B cell (primary cell): Measurements from ENCODE around the gene ST6GALNAC3. TPM values are rescaled to one million over a fixed set of nuclear protein-coding genes. Genes with fewer than 3 reads are reported as not detected.

Experiments used
- ATAC-seq: fragments of 200-7000 bp; cut with Tn5 transposase; one replicate; pipeline ENCODE4 v1.10.0; 2021; ENCODE audit warnings: low read depth, mild to moderate bottlenecking, moderate number of reproducible peaks, moderate library complexity
- CTCF ChIA-PET: fragments of 350-600 bp; sonication (Branson Sonifier 250); formaldehyde crosslinking; loops from one replicate; lab custom pipeline; 2021; ENCODE audit warnings: antibody characterized with exemption, inconsistent platforms; lab: Charles Lee
- POLR2A ChIA-PET: fragments of 350-600 bp; sonication (Branson Sonifier 250); formaldehyde crosslinking; loops from one replicate; lab custom pipeline; 2021; ENCODE audit warnings: antibody characterized with exemption; lab: Charles Lee
- DNase-seq: peaks from one replicate; pipeline ENCODE4 v3.0.0; 2013
- H2AFZ ChIP-seq: 2 replicates; pipeline ENCODE4 v1.6.1; 2012; ENCODE audit warnings: mild to moderate bottlenecking, low read depth, low read length; ENCODE audit not compliant: insufficient read depth, poor library complexity, severe bottlenecking
- H3K27ac ChIP-seq, 2 donors: 1 replicate in 1 of 2; 2 replicates in 1 of 2; pipeline ENCODE4 v1.5.1; 2012 to 2013; ENCODE audit warnings: low read length in 2 of 2, mild to moderate bottlenecking in 2 of 2, moderate library complexity in 1 of 2
- H3K27me3 ChIP-seq, 4 experiments: fragments of 200-600 bp in 1 of 4; sonication (generic) in 1 of 4; replicated peaks in 1 of 4; 1 replicate in 2 of 4; 2 replicates in 2 of 4; pipeline versions ENCODE4 v1.6.1 to v1.7.0; 2013 to 2016; ENCODE audit warnings: low read length in 3 of 4, mild to moderate bottlenecking in 2 of 4, mixed read lengths in 1 of 4, moderate library complexity in 1 of 4; ENCODE audit not compliant: insufficient read depth in 4 of 4, control insufficient read depth in 3 of 4; ENCODE audit errors: control extremely low read depth in 1 of 4
- H3K36me3 ChIP-seq, 2 experiments: replicated peaks in 1 of 2; 1 replicate in 1 of 2; 2 replicates in 1 of 2; pipeline versions ENCODE4 v1.6.1 to v1.7.1; 2013; ENCODE audit warnings: low read length in 1 of 2; ENCODE audit not compliant: insufficient read depth in 2 of 2, control insufficient read depth in 1 of 2; ENCODE audit errors: control extremely low read depth in 1 of 2, extremely low read depth in 1 of 2
- H3K4me1 ChIP-seq, 2 donors: fragments of 200-600 bp in 1 of 2; sonication (generic) in 1 of 2; 1 replicate in 1 of 2; 2 replicates in 1 of 2; pipeline versions ENCODE4 v1.5.1 to v1.6.1; 2013 to 2017; ENCODE audit warnings: low read length in 2 of 2; ENCODE audit not compliant: control insufficient read depth in 2 of 2, insufficient read depth in 2 of 2
- H3K4me2 ChIP-seq: replicated peaks from 2 replicates; pipeline ENCODE3; 2012; ENCODE audit warnings: mild to moderate bottlenecking, low read depth, low read length; ENCODE audit not compliant: poor library complexity, severe bottlenecking
- H3K4me3 ChIP-seq, 5 experiments: fragments of 200-600 bp in 1 of 5; sonication (generic) in 1 of 5; 1 replicate in 3 of 5; 2 replicates in 2 of 5; pipeline versions ENCODE4 v1.5.1 to v1.7.0; 2011 to 2016; ENCODE audit warnings: low read length in 4 of 5, mild to moderate bottlenecking in 4 of 5, low read depth in 2 of 5, control low read depth in 1 of 5, moderate library complexity in 1 of 5; ENCODE audit not compliant: insufficient read depth in 1 of 5; ENCODE audit errors: control extremely low read depth in 1 of 5, extremely low read depth in 1 of 5
- H3K79me2 ChIP-seq: fragments of 200-600 bp; sonication (generic); one replicate; pipeline ENCODE4 v1.6.0; 2016; ENCODE audit warnings: low read length; ENCODE audit not compliant: control insufficient read depth, insufficient read depth
- H3K9ac ChIP-seq: fragments of 200-600 bp; sonication (generic); 2 replicates; pipeline ENCODE4 v1.6.1; 2017; ENCODE audit warnings: mild to moderate bottlenecking, low read length, moderate library complexity
- H3K9me3 ChIP-seq, 3 donors: one replicate each; pipeline versions ENCODE4 v1.6.1 to v1.7.1; 2013; ENCODE audit warnings: low read length in 2 of 3; ENCODE audit not compliant: control insufficient read depth in 2 of 3, insufficient read depth in 1 of 3; ENCODE audit errors: control extremely low read depth in 1 of 3
- H4K20me1 ChIP-seq: 2 replicates; pipeline ENCODE4 v1.6.0; 2012; ENCODE audit warnings: mild to moderate bottlenecking, low read length; ENCODE audit not compliant: insufficient read depth, control insufficient read depth, poor library complexity, severe bottlenecking
- H3K27ac Mint-ChIP-seq: one replicate; pipeline ENCODE4 v1.8.0; 2021; ENCODE audit warnings: mixed read lengths
- H3K27me3 Mint-ChIP-seq: one replicate; pipeline ENCODE4 v1.8.0; 2021; ENCODE audit warnings: mixed read lengths
- H3K4me1 Mint-ChIP-seq: one replicate; pipeline ENCODE4 v1.8.0; 2021; ENCODE audit warnings: mixed read lengths
- H3K4me3 Mint-ChIP-seq: one replicate; pipeline ENCODE4 v1.8.0; 2021; ENCODE audit warnings: mixed read lengths
- H3K9me3 Mint-ChIP-seq: one replicate; pipeline ENCODE4 v1.8.0; 2022; ENCODE audit warnings: mixed read lengths; ENCODE audit not compliant: insufficient read depth
- CTCF ChIP-seq: fragments of 200-600 bp; IDR thresholded peaks from one replicate; pipeline ENCODE4 v1.8.0; 2022; ENCODE audit warnings: antibody characterized with exemption, mild to moderate bottlenecking
- EZH2 ChIP-seq: IDR thresholded peaks from 2 replicates; pipeline ENCODE4 v1.6.1; 2012; ENCODE audit warnings: borderline replicate concordance, low read depth, mild to moderate bottlenecking, moderate library complexity, low read length; ENCODE audit not compliant: insufficient read depth, poor library complexity, severe bottlenecking
- WGBS: methylation state at CpG from one replicate; pipeline ENCODE4 v1.1.5; 2013; ENCODE audit warnings: missing lambda C conversion rate; ENCODE audit not compliant: insufficient coverage; 5-methylcytosine and 5-hydroxymethylcytosine counted together
- intact Hi-C: fragments of 100-400 bp; cut with micrococcal nuclease; formaldehyde crosslinking; loops from one replicate; pipeline ENCODE4 v1.10.0; 2022
- polyA plus RNA-seq: library from polyadenylated mRNA; depleted of rRNA; stranded (reverse); fragments of >200 nt; gene quantifications from 2 replicates; pipeline ENCODE4 v1.2.3, GENCODE V29; 2012
- total RNA-seq, 2 donors: library from RNA; stranded (reverse); fragments of 120-200 nt in 1 of 2; gene quantifications; 1 replicate in 1 of 2; 2 replicates in 1 of 2; pipeline versions ENCODE4 v1.2.3 to v1.2.4, GENCODE V29; 2013 to 2022

The ST6GALNAC3 gene
- total and polyA plus RNA-seq, 2 donors (not counting 1 experiment from before 2014, with no cell fraction given), result 3.0 to 17.3 TPM

GRCh38 chr1:76433526-76433925 lies 359.0 kb downstream of the ST6GALNAC3 start:
- no peak for TF ChIP-seq CTCF
- TF ChIP-seq EZH2, result no peak
- no peak overlapping the region for H3K27ac Mint-ChIP-seq

DNA sequence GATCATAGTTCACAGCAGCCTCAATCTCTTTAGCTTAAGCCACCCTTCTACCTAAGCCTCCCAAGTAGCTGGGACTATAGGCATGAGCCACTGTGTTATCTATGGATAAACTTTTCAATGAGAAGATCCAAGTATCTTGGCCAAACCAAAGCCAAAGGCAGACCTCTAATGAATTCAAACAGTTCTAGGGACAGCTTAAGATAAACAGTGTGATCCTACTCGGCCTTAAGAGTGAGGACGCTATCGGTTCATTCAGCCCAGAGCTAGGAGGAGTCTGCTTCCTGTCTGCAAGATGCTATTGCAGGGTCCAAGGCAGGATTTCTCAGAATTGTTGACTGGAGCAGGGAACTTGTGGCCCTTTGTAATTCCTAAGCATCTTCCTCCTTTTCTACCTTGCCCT lies 368.7 kb downstream of the ST6GALNAC3 start:
- Histone ChIP-seq H3K4me3 (no peak overlapping the region), H2AFZ (no peak overlapping the region), H3K79me2 (no peaks in the 10 kb centered on the region), H3K36me3 (no peaks in the 10 kb centered on the region), H4K20me1 (no peaks in the 10 kb centered on the region), H3K9me3 (peaks cover 0 to 8% (median 0%) of the 10 kb centered on the region in 3 donors), H3K4me1 (no peaks in the 10 kb centered on the region), H3K4me2 (no peak overlapping the region), H3K9ac (no peak overlapping the region), H3K27me3 (no peaks in the 10 kb centered on the region), H3K27ac (no peak overlapping the region)
- Mint-ChIP-seq H3K27ac (no peak overlapping the region), H3K4me1 (no peaks in the 10 kb centered on the region), H3K4me3 (no peak overlapping the region), H3K9me3 (peaks cover 3% of the 10 kb centered on the region), H3K27me3 (no peaks in the 10 kb centered on the region)
- ChIA-PET CTCF (no interaction called here), POLR2A (no interaction called here)
- TF ChIP-seq CTCF (no peak), EZH2 (no peak)
- intact Hi-C loops, result no loop called here
- DNase-seq (no peak), ATAC-seq (no peak)
- 90% methylated on average over 3 of the region's 3 CpGs for WGBS

More at GRCh38 chr1:76433526-76433925, 359.0 kb downstream of the ST6GALNAC3 start:
- Mint-ChIP-seq H3K4me3 (no peak overlapping the region), H3K27me3 (no peaks in the 10 kb centered on the region), H3K4me1 (no peaks in the 10 kb centered on the region), H3K9me3 (no peaks in the 10 kb centered on the region)
- H3K4me3 ChIP-seq, result no peak overlapping the region
- H3K4me2 ChIP-seq, result no peak overlapping the region
- H3K27ac ChIP-seq, result no peak overlapping the region
- intact Hi-C loops, result no loop called here
- DNase-seq (no peak), ATAC-seq (no peak)
- H3K9ac ChIP-seq, result no peak overlapping the region
- H3K36me3 ChIP-seq, result no peaks in the 10 kb centered on the region
- H3K79me2 ChIP-seq, result no peaks in the 10 kb centered on the region
- no peaks in the 10 kb centered on the region for H3K4me1 ChIP-seq
- POLR2A ChIA-PET, result no interaction called here
- H2AFZ ChIP-seq, result no peak overlapping the region
- H4K20me1 ChIP-seq, result no peaks in the 10 kb centered on the region
- H3K27me3 ChIP-seq, result no peaks in the 10 kb centered on the region
- CTCF ChIA-PET, result no interaction called here
- no peaks in the 10 kb centered on the region for H3K9me3 ChIP-seq
